DMS 273 (cell line): Measurements from ENCODE around the gene TMEM184C.
A peak's percentile ranks its signal among the peaks of the same experiment; 100 is the strongest.

Experiments used
- DNase-seq: peaks from one replicate; lab custom pipeline; 2025; ENCODE audit not compliant: unreplicated experiment; lab: John Stamatoyannopoulos, UW

The TMEM184C gene

GRCh38 chr4:147617173-147617840 is at the start of gene TMEM184C:
TSS of gene TMEM184C (plus strand) at chr4:147617397. CDS start at chr4:147617957, 560 bp downstream.
- DNase-seq, result peak; percentile 97

GRCh38 chr4:147570616-147571015 is 46.6 kb upstream of the TMEM184C start:
- DNase-seq, result no peak

- no peak for DNase-seq
Observed at GRCh38 chr4:147571036-147571770, 46.0 kb upstream of the TMEM184C start.

- no peak for DNase-seq
Observed at GRCh38 chr4:147576084-147576483, 41.1 kb upstream of the TMEM184C start.

- peak; percentile 3 for DNase-seq
Observed at GRCh38 chr4:147578051-147578476, 39.1 kb upstream of the TMEM184C start.

GRCh38 chr4:147578593-147578992 is 38.6 kb upstream of the TMEM184C start:
- DNase-seq, result no peak

GRCh38 chr4:147580396-147580795 is 36.8 kb upstream of the TMEM184C start:
- DNase-seq, result no peak

- DNase-seq, result no peak
Observed at GRCh38 chr4:147581606-147582350, 35.4 kb upstream of the TMEM184C start.

GRCh38 chr4:147582386-147583060 is 34.7 kb upstream of the TMEM184C start:
- DNase-seq, result no peak

GRCh38 chr4:147583876-147584275 is 33.3 kb upstream of the TMEM184C start:
- no peak for DNase-seq

- DNase-seq, result no peak
Observed at GRCh38 chr4:147586032-147586431, 31.2 kb upstream of the TMEM184C start.

GRCh38 chr4:147586637-147587036 is 30.6 kb upstream of the TMEM184C start:
- DNase-seq, result no peak

GRCh38 chr4:147587041-147587440 is 30.2 kb upstream of the TMEM184C start:
- DNase-seq, result no peak

- no peak for DNase-seq
Observed at GRCh38 chr4:147589586-147589985, 27.6 kb upstream of the TMEM184C start.

- DNase-seq, result peak; percentile 72
Observed at GRCh38 chr4:147590249-147590920, 26.8 kb upstream of the TMEM184C start.

- no peak for DNase-seq
Observed at GRCh38 chr4:147591106-147591505, 26.1 kb upstream of the TMEM184C start.

GRCh38 chr4:147594107-147594506 is 23.1 kb upstream of the TMEM184C start:
- DNase-seq, result no peak

- DNase-seq, result no peak
Observed at GRCh38 chr4:147594578-147594977, 22.6 kb upstream of the TMEM184C start.

- peak; percentile 9 for DNase-seq
Observed at GRCh38 chr4:147596377-147596776, 20.8 kb upstream of the TMEM184C start.

GRCh38 chr4:147596981-147597380 is 20.2 kb upstream of the TMEM184C start:
- DNase-seq, result peak; percentile 18

- no peak for DNase-seq
Observed at GRCh38 chr4:147597561-147597960, 19.6 kb upstream of the TMEM184C start.
